Cardiac fibroblast (primary cell): Measurements from ENCODE around the gene ZNF541.
A peak's percentile ranks its signal among the peaks of the same experiment; 100 is the strongest.

Source experiments
- DNase-seq, 2 donors: peaks; one replicate each; pipeline versions ENCODE4 v3.0.0 to v3.0.0-alpha.2; 2010; ENCODE audit warnings: low read depth in 2 of 2
- H3K4me3 ChIP-seq, 2 donors: replicated peaks in 1 of 2; 1 replicate in 1 of 2; 2 replicates in 1 of 2; pipeline ENCODE4 v1.5.1; 2011; ENCODE audit warnings: low read depth in 2 of 2, low read length in 2 of 2, mild to moderate bottlenecking in 2 of 2, moderate library complexity in 1 of 2
- TF ChIP-seq, protein P1 (sequence below): IDR thresholded peaks from one replicate; pipeline ENCODE4 v1.5.1; 2011; ENCODE audit warnings: low read depth, mild to moderate bottlenecking, low read length, inconsistent platforms

The ZNF541 gene

DNA sequence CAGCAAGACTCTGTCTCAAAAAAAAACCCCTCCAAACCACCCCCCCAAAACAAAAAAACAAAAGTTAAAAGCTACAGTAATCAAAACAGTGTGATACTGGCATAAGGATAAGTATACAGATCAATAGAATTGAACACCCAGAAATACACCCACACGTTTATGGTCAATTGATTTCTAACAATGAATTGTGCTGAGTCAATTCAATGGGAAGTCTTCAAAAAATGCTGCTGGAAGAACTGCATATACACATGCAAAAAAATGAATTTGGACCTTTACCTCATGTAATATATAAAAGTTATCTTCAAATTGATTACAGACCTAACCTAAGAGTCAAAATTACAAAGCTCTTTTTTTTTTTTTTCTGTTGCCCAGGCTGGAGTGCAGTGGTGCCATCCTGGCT lies 38.3 kb downstream of the ZNF541 start:
- TF ChIP-seq, protein P1, sequence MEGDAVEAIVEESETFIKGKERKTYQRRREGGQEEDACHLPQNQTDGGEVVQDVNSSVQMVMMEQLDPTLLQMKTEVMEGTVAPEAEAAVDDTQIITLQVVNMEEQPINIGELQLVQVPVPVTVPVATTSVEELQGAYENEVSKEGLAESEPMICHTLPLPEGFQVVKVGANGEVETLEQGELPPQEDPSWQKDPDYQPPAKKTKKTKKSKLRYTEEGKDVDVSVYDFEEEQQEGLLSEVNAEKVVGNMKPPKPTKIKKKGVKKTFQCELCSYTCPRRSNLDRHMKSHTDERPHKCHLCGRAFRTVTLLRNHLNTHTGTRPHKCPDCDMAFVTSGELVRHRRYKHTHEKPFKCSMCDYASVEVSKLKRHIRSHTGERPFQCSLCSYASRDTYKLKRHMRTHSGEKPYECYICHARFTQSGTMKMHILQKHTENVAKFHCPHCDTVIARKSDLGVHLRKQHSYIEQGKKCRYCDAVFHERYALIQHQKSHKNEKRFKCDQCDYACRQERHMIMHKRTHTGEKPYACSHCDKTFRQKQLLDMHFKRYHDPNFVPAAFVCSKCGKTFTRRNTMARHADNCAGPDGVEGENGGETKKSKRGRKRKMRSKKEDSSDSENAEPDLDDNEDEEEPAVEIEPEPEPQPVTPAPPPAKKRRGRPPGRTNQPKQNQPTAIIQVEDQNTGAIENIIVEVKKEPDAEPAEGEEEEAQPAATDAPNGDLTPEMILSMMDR: no peak
- no peak overlapping the region for H3K4me3 ChIP-seq
- no peak for DNase-seq

DNA sequence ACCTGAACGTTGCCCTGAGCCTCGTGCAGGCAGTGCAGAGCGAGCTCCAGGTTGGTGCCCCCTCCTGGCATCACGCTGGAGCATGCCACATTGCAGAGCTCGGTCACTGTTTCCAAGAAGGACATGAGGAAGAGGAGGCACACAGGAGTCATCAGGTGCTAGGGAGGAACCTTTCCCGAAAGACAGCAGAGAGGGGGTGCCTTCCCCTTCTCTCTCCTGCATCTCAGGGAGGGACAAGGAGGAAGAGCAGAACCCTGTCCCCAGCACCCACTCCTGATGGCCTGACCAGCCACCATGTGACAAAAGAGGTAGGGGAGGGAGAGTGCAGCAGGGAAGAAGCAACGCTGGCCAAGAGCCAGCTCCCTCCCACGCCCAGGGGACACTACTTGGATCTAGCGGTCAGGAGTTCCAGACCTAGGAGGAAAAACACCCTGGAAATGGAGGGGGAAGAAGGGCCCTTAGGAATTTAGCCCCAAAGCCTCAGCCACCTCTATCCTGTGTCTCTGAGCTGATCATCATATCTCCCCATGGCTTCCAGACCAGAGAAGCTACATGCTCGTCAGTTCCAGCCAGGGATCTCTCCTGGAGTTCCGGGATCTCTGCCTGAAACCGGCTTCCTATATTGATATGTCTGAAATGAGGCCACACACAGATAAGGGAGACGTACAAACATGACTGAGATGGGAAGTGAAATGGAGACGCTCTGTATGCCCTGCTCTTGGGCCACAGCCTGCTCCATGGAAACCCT lies 41.1 kb downstream of the ZNF541 start:
- H3K4me3 ChIP-seq: no peak overlapping the region

DNA sequence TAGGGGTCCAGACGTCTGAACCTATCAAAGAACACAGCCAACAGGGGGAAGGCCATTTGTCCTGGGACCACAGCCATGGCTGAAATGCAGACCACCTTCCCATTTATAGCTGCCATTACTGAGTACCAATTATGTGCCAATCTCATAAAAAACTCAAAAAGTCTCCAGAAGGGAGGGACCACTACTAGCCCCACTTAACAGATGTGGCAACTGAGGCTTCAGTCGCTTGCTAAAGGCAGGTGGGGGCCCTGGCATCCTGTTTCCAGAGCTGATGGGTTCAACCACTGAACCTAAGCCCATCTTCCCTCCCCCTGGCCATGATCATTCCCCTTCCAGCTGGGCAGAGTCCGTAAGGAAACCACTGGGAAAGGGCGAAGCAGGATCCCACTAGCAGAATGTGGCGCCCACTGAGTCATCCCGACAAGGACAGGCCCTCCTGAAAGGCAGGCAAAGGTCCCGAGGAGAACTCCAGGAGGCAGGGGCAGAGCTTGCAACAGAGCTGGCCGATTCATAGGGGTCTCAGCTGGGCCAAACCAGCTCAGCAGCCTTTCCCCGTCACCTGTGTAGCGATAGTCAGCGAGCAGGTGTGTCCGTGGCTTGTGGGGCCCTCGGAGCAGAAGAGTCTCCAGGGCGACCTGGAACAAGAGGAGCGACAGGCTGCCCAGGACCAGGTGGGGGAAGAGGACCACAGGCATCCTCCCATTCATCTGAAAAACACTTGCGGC lies 43.8 kb downstream of the ZNF541 start:
- TF ChIP-seq, protein P1: no peak
- DNase-seq: no peak
- H3K4me3 ChIP-seq: no peak overlapping the region

More for the DNA sequence above, 41.1 kb downstream of the ZNF541 start:
- TF ChIP-seq, protein P1: no peak
- DNase-seq: peak in 1 of 2 donors; percentile 29

DNA sequence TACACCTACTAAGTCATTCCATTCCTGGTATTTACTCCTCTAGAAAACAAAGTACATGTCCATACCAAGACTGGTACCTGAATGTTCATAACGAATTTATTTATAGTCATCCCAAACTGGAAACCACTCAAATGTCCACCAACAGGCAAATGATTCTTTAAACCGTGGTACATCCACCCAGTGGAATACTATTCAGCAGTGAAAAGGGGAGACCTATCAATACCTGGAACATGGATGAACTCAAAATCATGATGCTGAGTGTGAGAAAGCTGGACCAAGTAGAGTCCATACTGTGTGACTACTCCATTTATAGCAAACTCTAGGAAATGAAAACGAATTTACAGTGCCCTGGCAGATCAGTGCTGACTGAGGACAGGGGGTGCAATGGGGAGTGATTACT lies 46.1 kb downstream of the ZNF541 start:
- no peak for DNase-seq
- H3K4me3 ChIP-seq: no peak overlapping the region
- TF ChIP-seq, protein P1: no peak

DNA sequence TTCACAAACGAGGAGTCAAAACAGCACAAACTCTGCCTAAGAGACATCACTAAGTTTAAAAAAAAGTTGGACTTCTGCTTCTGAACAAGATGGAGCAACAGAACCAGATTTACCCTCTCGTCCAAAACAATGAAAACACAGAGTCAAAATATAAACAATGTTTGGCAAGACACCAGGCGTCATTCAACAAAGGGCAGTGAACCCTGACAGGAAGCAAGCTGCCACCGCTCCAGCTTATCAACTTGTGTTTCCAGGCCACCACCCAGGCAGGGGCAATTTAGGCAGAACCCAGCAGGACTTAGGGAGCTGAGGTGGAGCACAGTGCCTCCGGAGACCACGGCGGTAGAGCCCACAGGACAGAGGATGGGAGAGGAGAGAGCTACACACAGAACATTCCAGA lies 49.5 kb downstream of the ZNF541 start:
- TF ChIP-seq, protein P1: no peak
- DNase-seq: no peak

More for the DNA sequence above, 49.5 kb downstream of the ZNF541 start:
- no peak overlapping the region for H3K4me3 ChIP-seq
